DMS53 (cell line): ENCODE results near the gene RP9.

Experiments used
- DNase-seq: peaks from one replicate; lab custom pipeline; 2025; lab: John Stamatoyannopoulos, UW

RP9 gene

DNA sequence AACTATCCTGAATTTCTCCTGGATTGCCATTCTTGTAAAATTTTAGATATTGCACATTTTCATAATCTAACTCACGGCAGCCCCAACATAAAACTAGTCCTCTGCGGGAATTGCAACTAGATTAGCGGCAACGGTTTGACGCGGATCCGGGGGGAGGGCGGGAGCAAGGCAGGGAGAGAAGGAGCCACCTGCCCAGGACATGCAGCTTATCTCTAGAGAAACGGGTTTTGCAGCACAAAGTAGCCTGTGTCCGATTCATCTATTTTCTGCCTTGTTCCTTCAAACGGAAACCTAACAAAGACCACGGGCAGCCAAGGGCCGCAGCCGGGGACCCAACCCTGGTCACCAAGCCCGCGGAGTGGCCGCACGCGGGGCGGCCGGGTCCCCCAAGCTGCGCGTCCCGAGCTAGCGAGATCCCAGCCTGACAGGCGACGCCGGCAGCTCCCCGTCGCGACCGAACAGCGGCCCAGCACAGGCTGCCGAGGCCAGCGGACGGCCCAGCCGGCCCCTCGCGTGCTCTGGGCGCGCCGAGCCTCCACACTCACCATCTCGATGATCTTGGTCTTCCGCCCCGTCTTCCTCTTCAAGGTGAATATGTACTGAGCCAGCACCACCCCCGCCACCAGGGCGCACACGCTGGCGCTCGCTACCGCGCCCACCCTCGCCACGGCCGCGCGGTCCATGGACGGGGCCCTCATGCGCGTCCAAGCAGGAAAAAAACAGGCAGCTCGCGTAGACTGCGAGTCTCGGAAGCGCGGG lies 47.0 kb downstream of the RP9 start, which contains the start of gene NT5C3A:
Gene NT5C3A (minus strand): TSS at position 754 of the 759 bp plus-strand sequence. CDS start 71 bp downstream, at position 683.
- peak; percentile 89 for DNase-seq

DNA sequence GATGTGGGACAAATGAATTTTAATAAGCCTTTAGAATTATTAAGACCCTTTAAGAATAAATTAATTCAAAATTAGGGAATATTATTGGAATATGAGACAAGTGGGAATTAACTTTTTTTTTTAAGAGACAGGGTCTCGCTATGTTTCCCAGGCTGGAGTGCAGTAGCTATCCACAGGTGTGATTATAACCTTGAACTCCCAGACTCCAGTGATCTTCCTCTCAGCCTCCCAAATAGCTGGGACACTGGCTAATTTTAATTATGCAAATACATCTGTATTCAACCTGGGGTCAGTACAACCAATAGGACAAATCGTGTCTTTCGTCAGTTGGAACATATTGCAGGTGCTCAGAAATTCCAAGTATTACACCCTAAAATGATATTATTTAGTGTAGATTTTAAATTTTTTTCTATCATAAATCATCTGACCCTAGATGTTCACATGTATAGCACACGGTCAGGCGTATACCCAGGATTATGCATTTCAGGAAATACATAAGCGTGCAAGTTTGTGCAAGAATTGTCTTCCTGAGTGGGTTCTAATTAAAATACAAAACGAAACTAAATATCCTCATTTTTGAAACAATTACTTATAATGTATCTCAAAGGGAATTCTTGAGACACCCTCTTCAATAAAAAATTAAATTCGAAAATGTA lies 47.8 kb downstream of the RP9 start:
- peak; percentile 55 for DNase-seq

DNA sequence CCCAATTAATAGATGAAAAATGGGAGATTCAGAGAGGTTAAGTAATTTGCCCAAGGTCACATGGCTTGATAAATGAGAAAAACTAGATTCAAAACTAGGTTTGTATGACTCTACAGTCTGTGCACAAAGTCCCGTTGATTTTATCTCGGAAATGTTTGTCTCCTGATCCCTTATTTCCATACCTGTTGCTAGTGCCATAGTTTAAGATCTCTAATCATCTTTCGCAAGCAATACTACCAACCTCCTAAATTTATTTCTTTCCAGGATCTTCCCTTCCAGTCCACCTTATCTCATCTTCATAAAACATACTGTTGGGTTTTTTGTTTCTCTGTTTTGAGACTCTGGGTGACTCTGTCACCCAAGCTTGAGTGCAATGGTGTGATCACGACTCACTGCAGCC lies 49.6 kb downstream of the RP9 start:
- no peak for DNase-seq

DNA sequence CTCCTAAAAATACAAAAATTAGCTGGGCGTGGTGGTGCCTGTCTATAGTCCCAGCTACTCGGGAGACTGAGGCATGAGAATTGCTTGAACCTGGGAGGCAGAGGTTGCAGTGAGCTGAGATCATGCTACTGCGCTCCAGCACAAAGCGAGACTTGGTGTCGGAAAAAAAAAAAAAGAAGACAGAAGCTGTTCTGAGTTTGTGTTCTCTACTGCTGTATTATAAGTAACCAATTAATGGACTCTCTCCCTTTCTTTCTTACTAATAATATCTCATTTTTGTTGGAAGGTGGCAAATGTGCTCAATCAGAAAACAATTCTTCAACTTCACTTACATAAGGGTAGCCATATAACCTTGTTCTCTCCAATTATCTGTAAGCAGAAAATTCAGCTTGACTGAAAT lies 54.0 kb downstream of the RP9 start:
- no peak for DNase-seq

DNA sequence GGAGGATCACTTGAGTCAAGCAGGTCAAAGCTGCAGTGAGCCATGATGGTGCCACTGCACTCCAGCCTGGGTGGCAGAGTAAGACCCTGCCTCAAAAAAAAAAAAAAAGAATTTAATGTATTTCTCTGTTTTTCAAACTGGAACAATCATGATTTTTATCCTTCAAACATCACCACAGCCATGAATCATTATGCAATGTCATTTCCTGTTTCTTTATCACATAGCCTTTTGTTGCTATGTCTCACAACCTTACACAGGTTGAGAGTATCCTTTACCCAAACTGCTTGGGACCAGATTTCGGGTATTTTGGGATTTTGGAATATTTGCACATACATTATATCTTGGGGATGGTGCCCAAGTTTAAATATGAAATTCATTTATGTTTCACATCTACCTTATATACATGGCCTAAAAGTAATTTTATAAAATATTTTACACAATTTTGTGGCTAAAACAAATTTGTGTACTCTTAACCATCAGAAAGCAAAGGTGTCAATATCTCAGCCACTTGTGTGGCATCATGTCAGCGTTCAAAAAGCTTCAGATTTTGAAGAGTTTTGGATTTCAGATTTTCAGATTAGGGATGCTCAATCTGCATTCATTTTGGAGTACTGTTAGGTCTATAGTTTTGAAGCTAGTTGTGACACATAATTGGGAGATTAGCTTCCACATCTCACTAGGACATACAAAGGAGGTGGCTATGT lies 54.8 kb downstream of the RP9 start:
- peak; percentile 58 for DNase-seq

GRCh38 chr7:33053721-33054120 lies 55.5 kb downstream of the RP9 start:
- DNase-seq: no peak

DNA sequence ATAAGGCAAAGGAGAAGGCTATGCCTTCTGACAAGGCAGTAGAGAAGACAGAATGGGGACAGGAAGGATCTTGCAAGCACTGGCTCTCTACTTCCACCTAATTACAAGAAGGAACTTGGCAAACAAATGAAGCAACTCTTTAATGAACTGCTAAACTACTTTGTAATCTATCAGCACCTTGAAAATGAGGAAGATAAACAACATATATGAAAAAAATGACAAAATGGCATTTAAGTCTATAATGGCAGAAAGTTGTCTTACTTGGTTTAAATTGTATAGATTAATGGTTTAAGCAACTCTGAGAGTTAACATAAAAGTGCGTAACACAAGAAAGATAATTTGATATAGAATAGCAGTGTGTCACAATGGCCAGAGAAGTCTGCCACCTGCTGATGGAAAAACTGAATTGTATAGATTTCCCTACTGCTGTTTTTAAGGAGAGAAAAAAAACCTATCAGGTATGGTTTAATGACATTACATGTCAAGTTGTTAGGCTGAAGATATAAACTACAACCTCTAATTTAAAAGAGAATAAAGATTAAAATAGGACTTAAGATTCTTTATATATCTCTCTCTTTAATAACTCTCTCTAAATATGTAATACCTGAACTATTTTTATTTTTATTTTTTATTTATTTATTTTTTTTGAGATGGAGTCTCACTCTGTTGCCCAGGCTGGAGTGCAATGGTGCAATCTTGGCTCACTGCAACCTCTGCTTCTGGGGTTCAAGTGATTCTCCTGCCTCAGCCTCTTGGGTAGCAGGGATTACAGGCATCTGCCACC lies 58.5 kb downstream of the RP9 start:
- peak; percentile 87 for DNase-seq

- DNase-seq: no peak
Measured at GRCh38 chr7:33048704-33049103, 60.5 kb downstream of the RP9 start.

DNA sequence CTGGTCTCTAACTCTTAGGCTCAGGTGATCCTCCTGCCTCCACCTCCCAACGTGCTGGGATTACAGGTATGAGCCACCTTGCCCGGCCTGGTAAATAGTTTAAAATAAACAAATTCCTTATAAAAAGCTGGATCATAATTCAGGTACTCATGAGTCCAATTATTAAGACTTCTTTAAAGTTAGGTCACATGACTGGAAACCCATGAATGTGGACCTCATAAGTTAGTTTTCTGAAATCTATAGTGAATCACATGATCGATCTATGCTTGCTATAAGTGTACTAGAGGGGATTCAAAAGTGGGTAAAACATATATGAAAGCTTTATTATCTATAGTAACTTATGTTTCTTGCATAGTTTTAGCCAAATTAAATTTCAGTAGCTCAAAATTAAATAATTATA lies 60.9 kb downstream of the RP9 start:
- no peak for DNase-seq

DNA sequence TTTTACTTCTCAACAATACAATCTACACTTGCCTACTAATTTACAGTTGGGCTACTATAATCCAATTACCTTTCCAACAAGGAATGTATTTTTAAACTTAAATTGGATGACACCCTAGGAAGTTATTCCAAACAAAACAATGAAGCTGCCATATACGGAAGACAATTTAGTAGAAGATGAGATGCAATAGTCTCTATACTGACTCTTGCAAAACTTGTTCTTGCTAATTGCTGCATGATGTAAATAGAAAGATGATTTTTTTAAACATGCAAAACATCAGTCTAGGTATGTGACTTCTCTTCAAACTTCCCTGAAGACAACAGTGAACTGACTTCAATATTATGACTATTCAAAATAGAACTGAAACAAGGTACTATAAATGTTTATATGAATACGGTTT lies 64.2 kb downstream of the RP9 start:
- DNase-seq: peak; percentile 56
